ENCODE results near the gene RPP25. TPM values are rescaled to one million over a fixed set of nuclear protein-coding genes. Genes with fewer than 3 reads are reported as not detected.
A peak's percentile ranks its signal among the peaks of the same experiment; 100 is the strongest.

RPP25 gene
- total and polyA plus RNA-seq, 2 of the 13 experiments (the other 11 are each of a cell fraction or from before 2014, with no cell fraction given), result 0.05 to 0.11 TPM

GRCh38 chr15:74956648-74957475 lies at the start of gene RPP25 (continued):
- TF ChIP-seq MTERF4 (CRISPR knock-in tag; IDR thresholded peaks at IDR 0.05), result no peak
- no peak for TF ChIP-seq SIN3B (IDR thresholded peaks at IDR 0.05; ENCODE audit: low read length)
- no peak for TF ChIP-seq RNF219 (CRISPR knock-in tag; IDR thresholded peaks at IDR 0.05)
- no peak for TF ChIP-seq ZFP1 (CRISPR knock-in tag; IDR thresholded peaks at IDR 0.05)
- TF ChIP-seq ATF5 (CRISPR knock-in tag; IDR thresholded peaks at IDR 0.05; ENCODE audit: low read depth), result no peak
- TF ChIP-seq ZNF256 (CRISPR knock-in tag; conservative IDR thresholded peaks at IDR 0.05), result no peak
- TF ChIP-seq ZNF580 (CRISPR knock-in tag; IDR thresholded peaks at IDR 0.05; ENCODE audit: borderline replicate concordance, low read depth), result peak; percentile 39; the same call in 1 of the 2 replicates
- TF ChIP-seq ARID2 (CRISPR knock-in tag; IDR thresholded peaks at IDR 0.05; ENCODE audit: borderline replicate concordance), result no peak
- no peak for TF ChIP-seq ZBTB43 (CRISPR knock-in tag; conservative IDR thresholded peaks at IDR 0.05)
- TF ChIP-seq ZNF770 (CRISPR knock-in tag; IDR thresholded peaks at IDR 0.05), result no peak
- TF ChIP-seq PCBP1 (IDR thresholded peaks at IDR 0.05; ENCODE audit: borderline replicate concordance, low read depth, low read length), result no peak
- no peak for TF ChIP-seq ZNF740 (CRISPR knock-in tag; IDR thresholded peaks at IDR 0.05)
- no peak for TF ChIP-seq GATAD1 (CRISPR knock-in tag; IDR thresholded peaks at IDR 0.05)
- TF ChIP-seq JARID2 (CRISPR knock-in tag; IDR thresholded peaks at IDR 0.05; ENCODE audit: insufficient replicate concordance), result no peak
- TF ChIP-seq SP2 (CRISPR knock-in tag; IDR thresholded peaks at IDR 0.05), result no peak
- no peak for TF ChIP-seq KDM5A (IDR thresholded peaks at IDR 0.05; ENCODE audit: borderline replicate concordance, low read length)
- no peak for TF ChIP-seq MLLT10 (CRISPR knock-in tag; IDR thresholded peaks at IDR 0.05)
- TF ChIP-seq GTF2F1 (IDR thresholded peaks at IDR 0.05; ENCODE audit: low read length), result no peak
- no peak for TF ChIP-seq ZNF543 (CRISPR knock-in tag; IDR thresholded peaks at IDR 0.05)
- TF ChIP-seq HNRNPUL1 (IDR thresholded peaks at IDR 0.05; ENCODE audit: low read depth, low read length), result no peak

Measured in HepG2 (cell line).